GM18870 (cell line): ENCODE data around the gene PGAP3.

Experiments
- ATAC-seq: cut with Tn5 transposase; IDR thresholded peaks from one replicate; pipeline ENCODE4 v1.9.1; 2021; ENCODE audit warnings: moderate library complexity; ENCODE audit not compliant: unreplicated experiment

Gene PGAP3

GRCh38 chr17:39672522-39673334, 15.1 kb downstream of the PGAP3 start:
- ATAC-seq = no peak

- ATAC-seq = no peak
Observed at GRCh38 chr17:39671651-39672521, 16.0 kb downstream of the PGAP3 start.

- ATAC-seq = no peak
Observed at GRCh38 chr17:39670746-39671145, 17.1 kb downstream of the PGAP3 start.

- no peak for ATAC-seq
Observed at GRCh38 chr17:39669897-39670735, 17.7 kb downstream of the PGAP3 start.

- ATAC-seq = no peak
Observed at GRCh38 chr17:39667945-39668924, 19.6 kb downstream of the PGAP3 start, which contains the start of gene PNMT. Gene PNMT (plus strand): TSS chr17:39668453. CDS start chr17:39668476, 23 bp downstream.

- no peak for ATAC-seq
Observed at GRCh38 chr17:39667262-39667944, 20.5 kb downstream of the PGAP3 start.

- ATAC-seq = no peak
Observed at GRCh38 chr17:39666601-39667261, 21.1 kb downstream of the PGAP3 start.

GRCh38 chr17:39666231-39666600, 21.6 kb downstream of the PGAP3 start:
- ATAC-seq = no peak

GRCh38 chr17:39665642-39666224, 22.1 kb downstream of the PGAP3 start:
- no peak for ATAC-seq

- no peak for ATAC-seq
Observed at GRCh38 chr17:39664581-39665561, 23.0 kb downstream of the PGAP3 start, which contains the start of gene TCAP. Gene TCAP (plus strand): TSS chr17:39665349. CDS start chr17:39665360, 11 bp downstream.

GRCh38 chr17:39663688-39664580, 23.9 kb downstream of the PGAP3 start:
- ATAC-seq = no peak

GRCh38 chr17:39663340-39663687, 24.5 kb downstream of the PGAP3 start:
- ATAC-seq = no peak

- no peak for ATAC-seq
Observed at GRCh38 chr17:39662551-39663339, 25.1 kb downstream of the PGAP3 start.

- no peak for ATAC-seq
Observed at GRCh38 chr17:39661744-39662541, 25.9 kb downstream of the PGAP3 start.
